ENCODE measurements around the gene SLC22A15.
A peak's percentile ranks its signal among the peaks of the same experiment; 100 is the strongest.

SLC22A15 gene

DNA sequence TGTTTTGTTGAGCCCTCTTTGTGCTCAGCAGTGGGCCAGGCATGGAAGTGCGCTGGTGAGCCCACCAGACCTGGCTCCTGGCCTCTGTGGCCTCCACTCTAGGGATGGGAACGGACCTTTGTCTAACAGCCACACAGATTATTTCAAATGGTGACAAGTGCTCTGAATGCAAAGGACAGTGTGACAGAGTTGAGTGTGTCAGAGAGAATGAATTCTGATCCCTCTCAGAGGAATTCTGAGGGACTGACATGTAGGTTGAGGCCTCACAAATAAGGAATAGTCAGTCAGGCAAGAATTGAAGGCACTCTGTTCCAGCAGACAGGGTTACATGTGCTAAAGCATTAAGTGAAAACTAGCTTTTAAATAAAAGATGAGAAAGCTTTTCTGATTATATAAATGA lies 123.6 kb downstream of the SLC22A15 start:
- no peak for DNase-seq (ENCODE audit: low read depth in 2 of 2)

- DNase-seq (ENCODE audit: low read depth in 2 of 2): no peak
Observed at GRCh38 chr1:116104667-116105066, 128.4 kb downstream of the SLC22A15 start.

GRCh38 chr1:116105996-116106395 lies 129.7 kb downstream of the SLC22A15 start:
- no peak for DNase-seq (ENCODE audit: low read depth in 2 of 2)

DNA sequence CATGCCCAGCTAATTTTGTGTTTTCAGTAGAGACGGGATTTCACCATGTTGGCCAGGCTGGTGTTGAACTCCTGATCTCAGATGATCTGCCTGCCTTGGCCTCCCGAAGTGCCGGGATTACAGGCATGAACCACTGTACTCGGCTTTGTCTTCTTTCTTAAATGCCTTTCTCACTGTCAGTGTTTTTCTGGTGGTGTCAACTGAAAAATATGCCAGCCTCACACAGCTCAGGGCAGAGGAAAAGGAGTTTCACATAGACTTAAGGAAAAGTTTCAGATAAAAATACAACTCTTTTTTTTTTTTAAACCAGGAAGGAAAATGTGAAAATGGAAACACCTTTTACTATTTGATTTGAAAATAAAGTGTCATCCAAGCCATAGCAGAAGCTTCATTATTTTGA lies 130.3 kb downstream of the SLC22A15 start:
- DNase-seq (ENCODE audit: low read depth in 2 of 2): no peak

- DNase-seq (ENCODE audit: low read depth in 2 of 2): peak in 1 of 2 experiments; percentile 4
Observed at GRCh38 chr1:116107371-116107770, 131.1 kb downstream of the SLC22A15 start.

DNA sequence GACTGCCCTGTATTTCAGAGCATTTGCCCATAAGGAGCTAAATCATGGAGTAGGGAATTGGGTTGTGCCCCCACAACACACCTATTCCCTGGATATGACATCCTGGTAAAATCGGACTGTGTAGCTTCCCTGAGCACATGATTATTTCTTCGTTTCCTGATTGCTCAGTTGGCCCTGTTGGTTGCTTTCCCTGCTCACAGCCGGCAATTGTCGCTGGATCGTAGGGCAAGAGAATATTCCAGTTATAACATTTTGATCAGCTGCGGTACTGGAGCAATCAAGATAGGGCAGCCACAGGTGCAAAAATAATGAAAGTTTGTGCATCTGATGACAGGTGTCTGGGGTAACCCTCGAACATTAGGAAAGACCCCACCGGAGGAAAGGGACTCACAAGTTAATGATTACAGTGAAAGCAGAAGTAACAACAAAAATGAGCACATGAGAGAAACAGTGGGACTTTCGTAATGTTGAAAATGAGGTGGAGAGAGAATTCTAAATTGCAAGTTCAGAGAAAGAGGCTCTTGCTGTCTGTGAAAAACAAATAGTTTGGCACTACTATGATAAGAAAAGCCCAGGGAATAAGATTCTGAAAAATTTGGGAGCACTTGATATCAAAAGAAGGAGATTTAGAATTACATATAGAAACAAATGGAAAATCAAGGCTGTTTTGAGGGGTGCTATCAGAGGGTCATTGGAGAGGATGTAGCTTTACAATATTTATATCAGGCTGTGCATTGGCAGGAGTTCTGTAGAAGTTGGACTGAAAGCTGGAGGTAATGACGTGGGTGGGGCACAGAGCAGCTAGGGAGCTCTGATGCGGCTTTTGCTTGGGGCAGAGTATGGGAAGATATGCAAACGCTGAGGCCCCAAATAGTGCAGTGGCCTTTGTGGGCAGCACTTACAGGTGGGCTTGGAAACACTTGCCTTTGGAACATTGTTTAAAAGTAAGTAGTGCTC lies 134.5 kb downstream of the SLC22A15 start, which contains the start of gene MAB21L3:
Gene MAB21L3 (plus strand): TSS at position 833 of the 957 bp plus-strand sequence. CDS start 1,217 bp downstream, outside the sequence.
- DNase-seq (ENCODE audit: low read depth in 2 of 2): no peak

GRCh38 chr1:116111524-116112021 lies 135.3 kb downstream of the SLC22A15 start:
- DNase-seq (ENCODE audit: low read depth in 2 of 2): peak in 1 of 2 experiments; percentile 4

DNA sequence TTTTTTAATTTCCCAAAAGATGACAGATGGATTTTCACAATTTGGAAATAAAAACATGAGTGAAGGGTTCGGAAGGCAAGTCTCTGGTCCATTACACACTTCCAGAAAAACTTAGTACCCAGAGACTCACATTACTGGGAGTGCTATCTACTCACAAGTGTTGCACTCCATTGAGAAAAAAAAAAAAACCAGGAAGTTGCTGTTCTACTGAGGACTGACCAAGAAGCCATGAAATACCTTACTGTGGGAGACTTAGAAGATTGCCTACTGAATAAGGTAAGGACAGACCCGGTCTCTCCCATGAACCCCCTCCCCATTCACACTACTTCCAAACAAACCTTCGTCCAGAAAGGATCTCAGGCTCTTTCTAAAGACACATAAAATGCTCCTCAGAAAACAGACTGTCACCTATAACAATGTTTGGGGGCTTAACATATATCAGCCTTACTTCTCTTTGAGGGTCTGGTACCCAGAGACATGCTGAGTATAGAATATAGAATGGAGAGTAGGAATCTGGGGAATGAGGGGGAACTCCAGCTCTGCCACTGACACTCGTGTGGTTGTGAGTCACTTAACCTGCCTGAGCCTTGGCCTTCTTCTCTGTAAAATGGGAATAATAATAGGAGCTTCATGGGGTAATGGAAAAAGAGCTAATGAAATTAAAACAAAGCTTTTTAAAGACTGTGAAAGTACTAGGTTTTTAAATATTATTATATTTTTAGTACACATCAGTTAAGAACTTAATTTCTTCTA lies 136.3 kb downstream of the SLC22A15 start:
- no peak for DNase-seq (ENCODE audit: low read depth in 2 of 2)

DNA sequence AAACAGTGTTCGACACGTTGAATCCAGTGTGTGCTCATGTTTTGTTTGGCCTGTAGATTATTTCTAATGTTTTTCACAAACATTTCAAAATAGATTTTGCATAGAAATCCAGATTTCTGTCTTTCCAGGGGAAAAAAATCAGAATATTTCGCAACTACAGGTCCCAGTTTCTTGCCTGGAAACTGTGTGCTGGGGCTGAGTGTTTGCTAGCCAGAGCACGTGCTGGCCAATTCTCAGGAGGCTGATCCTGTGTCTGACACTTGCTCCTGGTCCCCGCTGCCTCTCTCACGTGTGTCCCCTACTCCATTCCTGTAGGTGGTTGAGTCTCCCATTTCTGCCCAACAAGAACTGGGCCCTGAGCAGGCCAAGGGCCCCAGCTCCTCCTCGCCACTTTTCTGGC lies 137.3 kb downstream of the SLC22A15 start:
- DNase-seq (ENCODE audit: low read depth in 2 of 2): no peak

DNA sequence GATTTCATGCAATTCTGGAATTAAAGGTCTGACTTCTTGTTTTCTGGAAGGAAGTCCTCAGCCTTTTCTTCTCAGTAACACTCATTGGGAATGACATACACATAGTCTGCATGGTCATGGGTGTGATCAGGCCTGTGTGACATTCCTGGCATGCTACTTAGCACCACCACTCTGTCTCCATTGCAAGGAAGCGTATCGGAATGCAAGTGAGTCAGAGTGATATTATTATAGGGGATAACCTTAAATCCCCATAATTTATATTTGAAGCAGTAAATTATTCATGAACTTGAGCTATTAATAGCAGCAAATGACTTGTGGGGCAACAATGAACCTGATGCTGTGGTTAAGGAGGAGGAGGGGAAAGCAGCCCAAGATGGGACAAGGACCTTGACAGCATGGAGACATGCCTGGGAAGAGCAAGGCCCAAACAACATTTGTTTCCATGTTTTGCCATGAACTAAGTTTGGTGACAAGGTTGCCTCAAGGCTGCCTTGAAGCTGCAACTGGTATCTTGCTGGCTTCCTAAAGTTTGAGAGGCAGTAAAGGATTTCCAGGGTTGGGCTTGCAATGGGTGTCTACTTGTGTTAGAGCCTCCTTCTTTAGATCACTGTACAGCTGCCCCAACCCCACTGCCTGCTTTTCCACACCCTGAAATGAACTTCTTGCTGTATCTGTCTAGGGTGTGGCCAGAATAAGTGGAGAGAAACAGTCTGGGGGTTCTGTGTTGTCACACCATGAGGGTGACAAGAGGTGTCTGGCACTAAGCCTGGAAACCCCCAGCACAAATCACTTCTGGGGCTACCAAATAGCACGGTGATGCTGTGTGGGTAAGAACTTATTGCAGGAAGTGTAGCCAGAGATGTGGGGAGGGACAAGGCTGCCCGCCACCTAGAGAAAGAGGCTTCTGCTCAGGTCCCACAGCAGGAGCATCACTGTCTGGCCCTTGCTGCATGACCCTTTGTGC lies 139.4 kb downstream of the SLC22A15 start:
- DNase-seq (ENCODE audit: low read depth in 2 of 2): peak; percentile 80 to 85

GRCh38 chr1:116118471-116118870 lies 142.2 kb downstream of the SLC22A15 start:
- no peak for DNase-seq (ENCODE audit: low read depth in 2 of 2)
